Measurements from ENCODE around the gene C11orf97.

- TF ChIP-seq ZFP90 (CRISPR knock-in tag; IDR thresholded peaks at IDR 0.05; ENCODE audit: borderline replicate concordance) (no peak), TAF1 (CRISPR knock-in tag; IDR thresholded peaks at IDR 0.05) (no peak), NR2F6 (IDR thresholded peaks at IDR 0.05) (no peak), NR2F6 (CRISPR knock-in tag; IDR thresholded peaks at IDR 0.05) (no peak), NR3C1 (CRISPR knock-in tag; IDR thresholded peaks at IDR 0.05) (no peak), WIZ (CRISPR knock-in tag; IDR thresholded peaks at IDR 0.05) (no peak), RFX5 (IDR thresholded peaks at IDR 0.05; ENCODE audit: low read depth, low read length) (no peak)
Observed at GRCh38 chr11:94557421-94557820, 45.2 kb downstream of the C11orf97 start.

Data from HepG2 (cell line).